Measurements from ENCODE around the gene KLF7.

Gene KLF7

GRCh38 chr2:207061181-207061580 is 104.6 kb downstream of the KLF7 start:
- Histone ChIP-seq H3K4me3 (ENCODE audit: low read depth, low read length) (no peak overlapping the region), H3K27me3 (replicated peaks) (no peaks in the 10 kb centered on the region), H3K27ac (no peak overlapping the region), H3K36me3 (replicated peaks) (no peaks in the 10 kb centered on the region)
- no peak for DNase-seq
- in situ Hi-C loops (cut with HindIII; ENCODE audit: low pct_ligation_motif_present, low sequenced_read_pairs), result no loop called here
- no peak for TF ChIP-seq CTCF (IDR thresholded peaks at IDR 0.05; ENCODE audit: low read depth, low read length, missing control alignments)

GRCh38 chr2:207055257-207055656 is 110.5 kb downstream of the KLF7 start:
- no peak overlapping the region for H3K4me3 ChIP-seq (ENCODE audit: low read depth, low read length)
- in situ Hi-C loops (cut with HindIII; ENCODE audit: low pct_ligation_motif_present, low sequenced_read_pairs), result no loop called here
- no peaks in the 10 kb centered on the region for H3K27me3 ChIP-seq (replicated peaks)
- DNase-seq, result no peak
- no peak for TF ChIP-seq CTCF (IDR thresholded peaks at IDR 0.05; ENCODE audit: low read depth, low read length, missing control alignments)
- no peaks in the 10 kb centered on the region for H3K36me3 ChIP-seq (replicated peaks)
- no peak overlapping the region for H3K27ac ChIP-seq

- Histone ChIP-seq H3K27ac (no peak overlapping the region), H3K27me3 (replicated peaks) (no peaks in the 10 kb centered on the region), H3K4me3 (ENCODE audit: low read depth, low read length) (no peak overlapping the region), H3K36me3 (replicated peaks) (no peaks in the 10 kb centered on the region)
- peak; percentile 69 for DNase-seq
- in situ Hi-C loops (cut with HindIII; ENCODE audit: low pct_ligation_motif_present, low sequenced_read_pairs), result no loop called here
- TF ChIP-seq CTCF (IDR thresholded peaks at IDR 0.05; ENCODE audit: low read depth, low read length, missing control alignments), result no peak
Measured at GRCh38 chr2:207054521-207054920, 111.2 kb downstream of the KLF7 start.

GRCh38 chr2:207051385-207051965 is 114.3 kb downstream of the KLF7 start:
- no peak for TF ChIP-seq CTCF (IDR thresholded peaks at IDR 0.05; ENCODE audit: low read depth, low read length, missing control alignments)
- Histone ChIP-seq H3K4me3 (ENCODE audit: low read depth, low read length) (no peak overlapping the region), H3K27me3 (replicated peaks) (no peaks in the 10 kb centered on the region), H3K27ac (peak overlapping the region; percentile 54), H3K36me3 (replicated peaks) (no peaks in the 10 kb centered on the region)
- DNase-seq, result peak; percentile 79
- in situ Hi-C loops (cut with HindIII; ENCODE audit: low pct_ligation_motif_present, low sequenced_read_pairs), result no loop called here

- no peak for DNase-seq
- no peak overlapping the region for H3K27ac ChIP-seq
- in situ Hi-C loops (cut with HindIII; ENCODE audit: low pct_ligation_motif_present, low sequenced_read_pairs), result no loop called here
- no peak overlapping the region for H3K4me3 ChIP-seq (ENCODE audit: low read depth, low read length)
- H3K27me3 ChIP-seq (replicated peaks), result no peaks in the 10 kb centered on the region
- H3K36me3 ChIP-seq (replicated peaks), result no peaks in the 10 kb centered on the region
- TF ChIP-seq CTCF (IDR thresholded peaks at IDR 0.05; ENCODE audit: low read depth, low read length, missing control alignments), result no peak
Measured at GRCh38 chr2:207049122-207049521, 116.6 kb downstream of the KLF7 start.

- H3K27me3 ChIP-seq (replicated peaks), result no peaks in the 10 kb centered on the region
- in situ Hi-C loops (cut with HindIII; ENCODE audit: low pct_ligation_motif_present, low sequenced_read_pairs), result no loop called here
- H3K36me3 ChIP-seq (replicated peaks), result no peaks in the 10 kb centered on the region
- H3K4me3 ChIP-seq (ENCODE audit: low read depth, low read length), result no peak overlapping the region
- no peak for TF ChIP-seq CTCF (IDR thresholded peaks at IDR 0.05; ENCODE audit: low read depth, low read length, missing control alignments)
- no peak overlapping the region for H3K27ac ChIP-seq
- no peak for DNase-seq
Measured at GRCh38 chr2:207048416-207048815, 117.3 kb downstream of the KLF7 start.

All from brain microvascular endothelial cell (primary cell).